ENCODE measurements around the gene EAPP. TPM values are rescaled to one million over a fixed set of nuclear protein-coding genes. Genes with fewer than 3 reads are reported as not detected.

EAPP gene
- total and polyA plus RNA-seq, 10 of the 15 experiments (the other 5 are each of a cell fraction or from before 2014, with no cell fraction given): 23.5 to 94.6 (median 44.7) TPM

DNA sequence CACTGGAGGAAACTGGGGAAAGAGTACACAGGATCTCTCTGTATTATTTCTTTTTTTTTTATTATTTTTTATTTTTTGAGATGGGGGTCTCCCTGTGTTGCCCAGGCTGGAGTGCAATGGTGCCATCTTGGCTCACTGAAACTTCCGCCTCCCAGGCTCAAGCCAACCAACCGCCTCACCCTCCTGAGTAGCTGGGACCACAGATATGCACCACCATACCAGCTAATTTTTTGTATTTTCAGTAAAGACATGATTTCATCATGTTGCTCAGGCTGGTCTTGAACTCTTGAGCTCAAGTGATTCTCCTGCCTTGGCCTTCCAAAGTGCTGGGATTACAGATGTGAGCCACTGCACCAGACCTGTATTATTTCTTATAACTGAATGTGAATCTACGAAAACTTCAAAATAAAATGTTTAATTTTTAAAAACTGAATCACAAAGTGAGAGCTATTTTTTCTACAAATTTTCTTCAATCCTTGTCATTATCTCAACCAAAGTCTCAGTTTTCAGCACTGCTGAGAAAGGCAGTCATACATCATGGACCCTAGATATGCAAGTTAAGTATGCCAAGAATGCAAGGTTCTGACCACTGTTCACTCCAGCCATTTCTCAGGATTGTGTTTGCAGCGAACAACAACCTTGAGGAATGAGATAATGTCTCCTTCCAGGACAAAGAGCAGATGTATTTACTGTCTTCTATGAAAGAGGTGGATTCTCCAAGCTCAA lies 2.4 kb downstream of the EAPP start:
- ATAC-seq (no peak), DNase-seq (ENCODE audit: low read depth, low spot score) (no peak), FAIRE-seq (no peak)
- in situ Hi-C loops (cut with MboI) (no loop called here), intact Hi-C loops (cut with micrococcal nuclease; ENCODE audit: unreplicated experiment) (loop anchor here (5.0 kb wide), 2 partner anchors 75 to 205 kb away; partner anchors contain the start of gene SPTSSA)
- TF ChIP-seq BACH1 (IDR thresholded peaks at IDR 0.05; ENCODE audit: borderline replicate concordance): no peak
- no peak for TF ChIP-seq BMI1 (IDR thresholded peaks at IDR 0.05; ENCODE audit: borderline replicate concordance)
- no peak for TF ChIP-seq ZNF24 (IDR thresholded peaks at IDR 0.05)
- TF ChIP-seq, protein P1, sequence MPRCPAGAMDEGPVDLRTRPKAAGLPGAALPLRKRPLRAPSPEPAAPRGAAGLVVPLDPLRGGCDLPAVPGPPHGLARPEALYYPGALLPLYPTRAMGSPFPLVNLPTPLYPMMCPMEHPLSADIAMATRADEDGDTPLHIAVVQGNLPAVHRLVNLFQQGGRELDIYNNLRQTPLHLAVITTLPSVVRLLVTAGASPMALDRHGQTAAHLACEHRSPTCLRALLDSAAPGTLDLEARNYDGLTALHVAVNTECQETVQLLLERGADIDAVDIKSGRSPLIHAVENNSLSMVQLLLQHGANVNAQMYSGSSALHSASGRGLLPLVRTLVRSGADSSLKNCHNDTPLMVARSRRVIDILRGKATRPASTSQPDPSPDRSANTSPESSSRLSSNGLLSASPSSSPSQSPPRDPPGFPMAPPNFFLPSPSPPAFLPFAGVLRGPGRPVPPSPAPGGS (IDR thresholded peaks at IDR 0.05; ENCODE audit: borderline replicate concordance, insufficient read depth, low read depth, low read length, poor library complexity, severe bottlenecking): no peak
- no peak for TF ChIP-seq BCL11A (IDR thresholded peaks at IDR 0.05; ENCODE audit: low read depth, low read length)
- TF ChIP-seq BHLHE40 (IDR thresholded peaks at IDR 0.05; ENCODE audit: borderline replicate concordance in 1 of 2, low read depth in 2 of 2, low read length in 1 of 2): no peak
- TF ChIP-seq ZSCAN29 (IDR thresholded peaks at IDR 0.05): no peak
- TF ChIP-seq, protein P2, sequence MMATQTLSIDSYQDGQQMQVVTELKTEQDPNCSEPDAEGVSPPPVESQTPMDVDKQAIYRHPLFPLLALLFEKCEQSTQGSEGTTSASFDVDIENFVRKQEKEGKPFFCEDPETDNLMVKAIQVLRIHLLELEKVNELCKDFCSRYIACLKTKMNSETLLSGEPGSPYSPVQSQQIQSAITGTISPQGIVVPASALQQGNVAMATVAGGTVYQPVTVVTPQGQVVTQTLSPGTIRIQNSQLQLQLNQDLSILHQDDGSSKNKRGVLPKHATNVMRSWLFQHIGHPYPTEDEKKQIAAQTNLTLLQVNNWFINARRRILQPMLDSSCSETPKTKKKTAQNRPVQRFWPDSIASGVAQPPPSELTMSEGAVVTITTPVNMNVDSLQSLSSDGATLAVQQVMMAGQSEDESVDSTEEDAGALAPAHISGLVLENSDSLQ (IDR thresholded peaks at IDR 0.05): no peak
- no peak for TF ChIP-seq ZNF274 (IDR thresholded peaks at IDR 0.05; ENCODE audit: insufficient read depth, insufficient read length)
- TF ChIP-seq, protein P3, sequence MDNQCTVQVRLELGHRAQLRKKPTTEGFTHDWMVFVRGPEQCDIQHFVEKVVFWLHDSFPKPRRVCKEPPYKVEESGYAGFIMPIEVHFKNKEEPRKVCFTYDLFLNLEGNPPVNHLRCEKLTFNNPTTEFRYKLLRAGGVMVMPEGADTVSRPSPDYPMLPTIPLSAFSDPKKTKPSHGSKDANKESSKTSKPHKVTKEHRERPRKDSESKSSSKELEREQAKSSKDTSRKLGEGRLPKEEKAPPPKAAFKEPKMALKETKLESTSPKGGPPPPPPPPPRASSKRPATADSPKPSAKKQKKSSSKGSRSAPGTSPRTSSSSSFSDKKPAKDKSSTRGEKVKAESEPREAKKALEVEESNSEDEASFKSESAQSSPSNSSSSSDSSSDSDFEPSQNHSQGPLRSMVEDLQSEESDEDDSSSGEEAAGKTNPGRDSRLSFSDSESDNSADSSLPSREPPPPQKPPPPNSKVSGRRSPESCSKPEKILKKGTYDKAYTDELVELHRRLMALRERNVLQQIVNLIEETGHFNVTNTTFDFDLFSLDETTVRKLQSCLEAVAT (IDR thresholded peaks at IDR 0.05): no peak
- no peak for TF ChIP-seq ETV6 (conservative IDR thresholded peaks at IDR 0.05 in 1 of 2, IDR thresholded peaks at IDR 0.05 in 1 of 2; ENCODE audit: borderline replicate concordance in 1 of 2, low read depth in 1 of 2)
- TF ChIP-seq EED (IDR thresholded peaks at IDR 0.05; ENCODE audit: low read depth): no peak
- TF ChIP-seq STAT3 (IDR thresholded peaks at IDR 0.05; ENCODE audit: low read depth, low read length): no peak
- TF ChIP-seq SREBF1 (IDR thresholded peaks at IDR 0.05; ENCODE audit: low read length): no peak
- TF ChIP-seq SUPT20H (IDR thresholded peaks at IDR 0.05; ENCODE audit: borderline replicate concordance, control insufficient read depth, low read depth, low read length): no peak
- TF ChIP-seq, protein P4, sequence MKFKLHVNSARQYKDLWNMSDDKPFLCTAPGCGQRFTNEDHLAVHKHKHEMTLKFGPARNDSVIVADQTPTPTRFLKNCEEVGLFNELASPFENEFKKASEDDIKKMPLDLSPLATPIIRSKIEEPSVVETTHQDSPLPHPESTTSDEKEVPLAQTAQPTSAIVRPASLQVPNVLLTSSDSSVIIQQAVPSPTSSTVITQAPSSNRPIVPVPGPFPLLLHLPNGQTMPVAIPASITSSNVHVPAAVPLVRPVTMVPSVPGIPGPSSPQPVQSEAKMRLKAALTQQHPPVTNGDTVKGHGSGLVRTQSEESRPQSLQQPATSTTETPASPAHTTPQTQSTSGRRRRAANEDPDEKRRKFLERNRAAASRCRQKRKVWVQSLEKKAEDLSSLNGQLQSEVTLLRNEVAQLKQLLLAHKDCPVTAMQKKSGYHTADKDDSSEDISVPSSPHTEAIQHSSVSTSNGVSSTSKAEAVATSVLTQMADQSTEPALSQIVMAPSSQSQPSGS (IDR thresholded peaks at IDR 0.05; ENCODE audit: low read length): no peak
- ChIA-PET POLR2A (interaction anchor here (0.6 to 0.7 kb wide), 2 partner anchors 74 to 76 kb away, joined by 4 to 5 read pairs; no protein-coding TSS in a partner anchor), SMC1A (ENCODE audit: uncharacterized antibody, unreplicated experiment) (interaction anchor here (0.6 to 1.2 kb wide), 4 partner anchors 44 to 1649 kb away, joined by 3 to 7 read pairs (median 3); no protein-coding TSS in a partner anchor), CTCF (interaction anchor here (1.5 to 2.4 kb wide), 3 partner anchors 14 to 205 kb away, joined by 4 to 5 read pairs (median 5); no protein-coding TSS in a partner anchor), RAD21 (ENCODE audit: unreplicated experiment) (no interaction called here)
- peaks cover 0 to 4% of the 10 kb centered on the region in 2 experiments; a peak in 2 of 4 replicates for H3K36me3 ChIP-seq (ENCODE audit: control insufficient read depth in 2 of 2, insufficient read depth in 2 of 2, low read length in 1 of 2)
- no peak overlapping the region for H3K9ac ChIP-seq (ENCODE audit: control insufficient read depth, insufficient read depth, low read length)
- no peaks in the 10 kb centered on the region for H4K20me1 ChIP-seq (ENCODE audit: control insufficient read depth, insufficient read depth)
- no peak overlapping the region for H3K27ac ChIP-seq (ENCODE audit: control insufficient read depth, insufficient read depth)
- peaks cover 25% of the 10 kb centered on the region for H3K79me2 ChIP-seq (ENCODE audit: control insufficient read depth, insufficient read depth, low read length)
- H3K4me1 ChIP-seq (ENCODE audit: control insufficient read depth, insufficient read depth, low read length): 0 out of 2 replicates have a peak, but pooled peaks cover 3% of the 10 kb centered on the region
- no TSS peak for BruUV-seq (replicated peaks)
- peak overlapping the region; percentile 82 for H3K4me2 ChIP-seq (ENCODE audit: control insufficient read depth, insufficient read depth)
- WGBS (ENCODE audit: insufficient coverage, insufficient replicate concordance, low lambda C conversion rate, missing lambda C conversion rate): 99% methylated on average over 4 of the region's 4 CpGs
- H3K27me3 ChIP-seq (replicated peaks in 1 of 2; ENCODE audit: control insufficient read depth in 2 of 2, insufficient read depth in 2 of 2, low read length in 1 of 2): no peaks in the 10 kb centered on the region
- no peak overlapping the region for H3K4me3 ChIP-seq
- no peak overlapping the region for H2AFZ ChIP-seq (ENCODE audit: control insufficient read depth, low read depth, low read length)
- H3K9me3 ChIP-seq (replicated peaks; ENCODE audit: control insufficient read depth, insufficient read depth, low read length): no peaks in the 10 kb centered on the region
